ENCODE results near the gene ITGB4.
A peak's percentile ranks its signal among the peaks of the same experiment; 100 is the strongest.

Gene ITGB4

GRCh38 chr17:75720656-75721462, at the start of gene ITGB4:
ITGB4 (plus strand) TSS chr17:75721459; CDS start chr17:75724704, 3,245 bp downstream.
- peak; percentile 68 for DNase-seq

GRCh38 chr17:75672011-75672410, 49.2 kb upstream of the ITGB4 start:
- no peak for DNase-seq

DNA sequence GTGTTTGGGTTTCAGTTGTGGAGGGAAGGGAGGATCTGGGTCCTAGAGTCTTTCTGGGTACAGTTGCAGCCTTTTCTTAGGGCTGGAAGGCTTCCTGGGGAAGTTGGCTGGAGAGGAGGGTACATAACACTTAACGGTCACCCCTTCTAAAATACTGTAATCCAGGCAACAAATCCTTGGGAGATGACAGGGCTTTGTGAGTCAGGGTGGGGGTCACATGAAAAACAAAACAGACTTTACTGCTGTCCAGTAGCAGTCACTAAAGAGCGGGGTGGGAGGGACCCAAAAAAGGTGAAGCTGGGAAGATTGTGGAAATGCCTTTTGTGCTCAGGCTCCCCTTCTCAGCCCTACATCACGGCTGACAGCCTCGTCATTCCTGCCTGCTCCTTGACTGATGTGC, 47.8 kb upstream of the ITGB4 start:
- DNase-seq, result no peak

DNA sequence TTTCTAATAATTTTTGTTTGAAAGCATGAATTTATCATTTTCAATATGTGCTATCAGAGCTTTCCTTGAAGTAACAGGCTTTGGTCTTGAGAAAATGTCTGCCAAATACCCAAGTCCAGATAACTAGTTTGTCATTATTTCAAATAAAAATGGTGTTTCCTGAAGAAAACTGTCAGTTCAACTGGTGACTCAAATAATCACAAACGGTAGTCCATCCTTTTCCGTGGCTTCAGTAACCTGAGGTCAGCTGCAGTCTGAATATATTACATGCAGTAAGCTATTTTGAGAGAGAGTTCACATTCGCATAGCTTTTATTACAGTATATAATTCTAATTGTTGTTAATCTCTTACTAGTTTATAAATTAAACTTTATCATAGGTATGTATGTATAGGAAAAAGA, 44.8 kb upstream of the ITGB4 start:
- no peak for DNase-seq

DNA sequence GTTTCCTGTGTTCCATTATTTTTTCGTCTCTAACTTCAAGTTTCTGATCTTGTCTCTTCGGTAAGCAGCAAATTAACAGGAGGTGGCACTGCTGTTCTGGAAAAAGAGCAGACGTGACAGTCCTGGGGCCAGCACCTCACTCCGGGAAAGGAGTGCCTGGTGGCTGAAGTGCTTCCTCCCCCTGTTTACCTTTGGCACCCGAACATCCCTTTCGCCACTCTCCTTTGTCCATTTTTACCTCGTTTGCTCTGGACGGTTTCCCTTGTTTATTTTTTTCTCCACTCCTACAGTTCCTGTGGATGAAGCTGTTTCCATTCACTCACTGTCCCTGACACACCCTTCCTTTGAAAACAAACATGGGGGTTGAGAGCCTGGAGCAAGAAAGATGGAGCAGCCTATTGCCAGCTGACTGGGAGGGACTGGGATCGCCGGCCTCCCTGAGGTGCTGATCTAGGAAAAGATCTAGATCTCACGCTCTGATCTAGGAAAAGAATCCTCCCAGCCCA, 41.5 kb upstream of the ITGB4 start:
- no peak for DNase-seq

DNA sequence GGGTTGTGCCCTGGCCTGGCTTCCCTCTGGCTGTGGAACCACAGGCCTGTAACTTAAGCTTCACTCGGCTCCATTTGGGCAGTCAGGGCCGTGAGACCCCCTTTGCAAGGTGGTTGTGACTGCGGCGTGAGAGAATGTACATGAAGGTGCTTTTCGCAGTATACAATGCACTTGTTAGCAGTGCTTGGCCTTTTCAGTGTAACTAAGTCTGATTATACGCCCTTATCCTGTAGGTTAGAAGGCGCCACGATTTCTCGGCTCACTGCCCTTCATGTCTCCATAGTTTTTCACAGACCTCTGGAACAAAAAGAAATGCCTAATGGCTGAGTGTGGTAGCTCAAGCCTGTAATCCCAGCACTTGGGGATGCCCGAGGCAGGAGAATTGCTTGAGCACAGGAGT, 40.8 kb upstream of the ITGB4 start:
- no peak for DNase-seq

DNA sequence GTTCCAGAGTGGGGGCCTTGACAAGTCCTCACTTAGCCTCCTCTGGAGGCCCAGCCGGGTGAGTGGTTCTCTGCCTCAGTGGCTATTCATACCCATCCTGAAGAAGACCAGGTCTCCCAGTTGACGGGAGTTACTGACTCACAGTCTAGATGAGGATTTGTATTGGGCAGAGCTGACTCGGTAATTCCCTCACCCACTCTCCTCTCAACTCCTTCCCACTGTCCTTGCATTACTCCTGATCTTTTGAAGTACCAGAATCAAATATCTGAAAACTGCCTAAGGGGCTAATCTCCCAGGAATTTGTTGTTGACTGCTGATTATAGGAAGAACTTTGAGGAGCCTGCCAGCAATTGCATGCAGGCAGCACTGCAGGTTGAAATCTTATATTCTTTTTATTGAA, 40.0 kb upstream of the ITGB4 start:
- DNase-seq, result no peak

DNA sequence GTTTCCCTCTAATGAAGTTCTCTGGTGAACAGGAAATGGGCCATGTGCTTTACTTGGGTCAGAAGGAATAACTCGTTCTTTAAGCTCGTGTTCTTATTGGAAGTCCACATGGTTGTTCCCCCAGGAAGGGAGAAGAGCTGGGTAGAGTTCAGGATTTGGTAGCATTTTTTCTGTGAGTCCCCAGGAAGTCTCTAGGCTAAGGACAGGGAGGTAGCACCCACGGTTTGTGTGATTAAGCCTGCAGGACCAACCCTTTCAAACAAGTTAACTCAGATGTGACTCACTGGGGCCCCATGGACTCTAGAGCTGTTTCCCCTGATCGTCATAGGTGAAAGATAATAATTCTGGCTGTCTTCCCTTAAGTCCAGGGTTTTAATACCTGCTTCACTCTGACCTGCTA, 37.7 kb upstream of the ITGB4 start:
- no peak for DNase-seq

DNA sequence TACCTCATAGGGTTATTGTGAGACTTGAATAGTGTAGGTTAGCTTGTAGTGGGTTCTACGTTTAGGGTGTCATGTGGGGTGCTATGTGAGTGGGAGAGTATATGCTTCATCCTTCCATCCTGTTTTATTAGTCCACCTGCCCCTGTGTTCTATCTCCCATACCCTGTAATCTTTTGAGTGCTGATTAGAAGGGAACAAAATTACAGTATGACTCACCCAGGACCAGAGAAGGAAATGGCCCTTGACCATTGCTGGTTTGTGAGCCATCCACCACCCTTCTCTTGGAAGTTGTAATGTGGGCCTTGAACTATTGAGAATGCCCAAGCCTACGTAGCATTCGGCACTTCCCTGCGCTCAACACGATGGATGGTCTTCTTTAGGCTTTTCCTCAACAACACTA, 37.0 kb upstream of the ITGB4 start:
- DNase-seq, result no peak

DNA sequence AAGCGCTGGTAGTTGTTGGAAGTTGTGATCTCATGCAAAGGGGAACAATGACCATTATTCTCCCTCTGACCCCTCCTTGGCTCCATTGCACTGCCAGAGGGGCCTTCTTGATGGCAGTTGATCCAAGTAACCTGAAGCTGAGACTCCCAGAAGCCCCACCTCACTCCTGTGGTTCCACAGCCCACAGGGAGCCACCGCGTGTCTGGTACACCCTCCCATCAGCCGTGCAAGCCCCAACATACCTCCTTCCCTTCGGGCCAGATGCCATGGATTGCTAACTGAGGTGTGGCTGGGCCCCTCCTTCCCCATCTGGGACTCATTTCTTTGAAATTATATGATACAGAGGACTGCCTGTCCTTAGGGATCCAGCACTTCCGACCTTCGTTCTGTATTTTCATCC, 36.3 kb upstream of the ITGB4 start:
- no peak for DNase-seq

- no peak for DNase-seq
Measured at GRCh38 chr17:75685499-75685898, 35.8 kb upstream of the ITGB4 start.

GRCh38 chr17:75688209-75688825, 32.9 kb upstream of the ITGB4 start:
- no peak for DNase-seq

DNA sequence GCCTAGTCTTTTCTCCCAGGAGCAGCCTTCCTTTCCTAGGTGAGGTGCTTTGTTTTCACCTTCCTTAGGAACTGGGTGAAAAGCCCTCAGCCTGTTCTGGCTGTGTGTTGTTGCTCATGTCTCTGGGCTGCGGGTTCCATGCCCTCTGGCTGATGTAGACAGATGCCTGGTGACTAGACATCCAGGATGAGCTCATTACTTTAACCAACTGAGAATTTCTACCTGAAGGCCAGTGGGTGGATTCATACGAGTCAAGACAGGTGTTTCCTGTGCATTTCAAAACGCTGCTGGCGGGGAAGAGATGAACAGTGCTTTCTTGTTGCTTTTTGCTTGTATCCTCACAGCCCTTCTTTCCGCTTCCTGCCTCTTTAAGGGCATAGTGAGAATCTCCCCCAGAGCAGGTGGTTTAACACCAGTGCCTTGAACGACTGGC, 31.8 kb upstream of the ITGB4 start:
- peak; percentile 21 for DNase-seq

GRCh38 chr17:75691371-75691791, 29.9 kb upstream of the ITGB4 start:
- no peak for DNase-seq

- no peak for DNase-seq
Measured at GRCh38 chr17:75691801-75692626, 29.2 kb upstream of the ITGB4 start.

DNA sequence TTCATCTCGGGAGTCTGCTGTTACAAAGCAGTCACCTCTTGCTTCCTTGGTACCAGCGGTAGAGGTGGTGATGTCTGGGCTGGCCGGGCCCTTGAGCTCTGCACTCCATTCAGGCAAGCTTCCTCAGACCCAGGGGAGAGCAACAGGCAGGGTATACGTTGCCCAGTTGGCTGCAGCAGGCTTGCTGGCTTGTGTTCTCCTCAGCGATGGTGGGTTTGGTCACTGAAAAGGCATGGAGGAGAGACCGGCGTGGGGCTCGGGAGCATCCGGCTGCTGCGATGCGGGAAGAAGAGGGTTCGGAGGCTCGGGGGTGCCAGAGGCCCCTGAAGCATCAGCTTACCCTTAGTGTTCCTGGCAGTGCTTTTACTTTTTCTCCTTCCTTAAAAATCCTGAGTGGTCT, 28.3 kb upstream of the ITGB4 start:
- no peak for DNase-seq

DNA sequence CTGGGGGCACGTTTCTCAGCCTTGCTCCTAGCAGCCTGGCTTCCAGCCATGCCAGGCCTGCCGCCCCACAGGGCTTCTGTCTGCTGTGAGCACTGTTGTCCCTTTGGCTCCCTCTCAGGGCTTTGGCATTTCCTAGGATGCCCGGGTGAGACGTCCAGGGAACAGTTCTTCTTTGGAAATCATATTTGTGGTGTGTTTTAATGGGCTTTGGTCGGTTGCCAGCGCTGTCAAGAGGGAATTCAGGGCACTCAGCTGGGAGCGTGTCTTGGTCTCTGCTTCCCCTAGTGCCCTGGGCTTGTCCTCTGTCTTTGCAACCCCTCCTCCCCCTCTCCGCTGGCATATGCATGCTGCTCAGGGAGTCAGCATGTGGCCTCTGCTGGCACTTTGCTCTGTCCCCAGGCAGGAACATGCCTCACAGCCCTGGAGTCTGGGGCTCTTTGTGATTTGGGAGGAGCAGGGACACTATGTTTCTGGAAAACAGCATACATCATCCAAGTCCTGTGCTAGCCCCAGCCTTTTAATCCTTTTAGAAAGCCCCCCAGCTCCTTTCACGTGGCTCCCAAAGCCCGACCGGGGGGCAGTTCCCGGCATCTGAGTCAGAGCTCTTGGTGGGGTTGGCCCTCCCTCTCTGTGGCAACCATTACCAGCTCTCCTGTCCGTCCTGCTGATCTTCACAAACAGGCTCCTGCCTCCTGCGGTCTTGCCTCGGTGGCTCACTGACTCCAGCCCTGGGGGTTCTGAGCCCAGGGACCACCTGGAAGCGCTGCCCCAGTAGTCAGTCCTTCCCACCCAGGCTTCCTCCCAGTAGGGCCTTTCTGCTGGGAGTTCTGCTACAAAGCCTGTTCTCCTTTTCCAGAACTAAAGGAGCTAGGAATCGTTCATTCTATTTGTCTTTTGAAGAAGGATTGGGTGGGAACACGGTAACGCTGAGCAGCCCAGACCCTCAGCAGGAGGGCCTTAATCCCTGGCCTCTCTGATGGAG, 27.5 kb upstream of the ITGB4 start:
- DNase-seq, result no peak

GRCh38 chr17:75694536-75694935, 26.7 kb upstream of the ITGB4 start:
- DNase-seq, result no peak

GRCh38 chr17:75695141-75695829, 26.0 kb upstream of the ITGB4 start:
- DNase-seq, result no peak

GRCh38 chr17:75695830-75696271, 25.4 kb upstream of the ITGB4 start:
- no peak for DNase-seq

DNA sequence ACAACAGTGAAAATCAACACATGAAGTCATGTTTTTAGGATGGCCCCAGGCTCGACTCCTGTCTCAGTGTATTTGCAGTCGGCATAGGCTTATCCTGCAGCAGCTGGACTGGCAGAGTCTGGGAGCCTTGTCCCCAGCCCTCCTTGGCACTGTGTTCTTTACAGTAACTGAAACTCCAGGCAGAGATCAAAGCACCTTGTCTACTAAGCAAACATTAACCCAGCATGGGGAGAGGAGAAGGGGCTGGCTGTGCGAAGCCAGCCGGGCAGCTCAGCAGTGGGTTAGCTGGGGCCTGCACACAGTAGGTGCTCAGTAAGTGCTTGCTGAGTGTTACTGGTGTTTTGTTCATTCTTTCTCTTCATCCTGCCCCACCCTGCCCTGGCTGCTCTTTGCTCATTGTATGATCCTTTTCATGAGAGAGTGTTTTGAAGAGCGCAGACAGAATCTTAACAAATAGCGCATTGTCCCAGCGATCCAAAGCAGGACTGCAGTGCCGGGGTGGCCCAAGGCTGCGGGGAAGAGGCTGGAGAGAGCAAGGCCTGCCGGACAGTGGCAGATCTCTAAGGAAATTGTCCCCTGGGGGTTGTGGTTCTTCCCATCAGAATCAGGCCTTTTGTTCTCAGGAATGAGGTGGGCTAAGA, 23.5 kb upstream of the ITGB4 start:
- no peak for DNase-seq
